Body of pancreas (tissue), 4 donors: ENCODE results near the gene PTPRH. TPM values are rescaled to one million over a fixed set of nuclear protein-coding genes. Genes with fewer than 3 reads are reported as not detected.

Source experiments
- ATAC-seq: fragments of 150-250 bp; one replicate; pipeline ENCODE4 v1.9.1; 2016
- DNase-seq, 4 donors: peaks; one replicate each; pipeline ENCODE4 v3.0.0-alpha.2; 2019
- H3K27ac ChIP-seq, 4 donors: fragments of 200-600 bp; sonication (generic); 1 replicate in 3 of 4; 2 replicates in 1 of 4; pipeline versions ENCODE4 v1.5.1 to v1.6.1; 2016 to 2019; ENCODE audit warnings: mild to moderate bottlenecking in 1 of 4, mixed read lengths in 1 of 4, moderate library complexity in 1 of 4
- H3K27me3 ChIP-seq, 2 donors: fragments of 200-600 bp; sonication (generic); one replicate each; pipeline ENCODE4 v1.6.0; 2016; ENCODE audit warnings: mild to moderate bottlenecking in 1 of 2
- H3K36me3 ChIP-seq, 2 donors: fragments of 200-600 bp; sonication (generic); replicated peaks in 1 of 2; 2 replicates each; pipeline ENCODE4 v1.5.1; 2016; ENCODE audit warnings: low read depth in 2 of 2; ENCODE audit not compliant: insufficient read depth in 1 of 2
- H3K4me1 ChIP-seq: fragments of 200-600 bp; sonication (generic); one replicate; pipeline ENCODE4 v1.6.0; 2016
- H3K4me3 ChIP-seq, 2 donors: fragments of 200-600 bp; sonication (generic); 1 replicate in 1 of 2; 2 replicates in 1 of 2; pipeline ENCODE4 v1.5.1; 2016 to 2019
- H3K9me3 ChIP-seq, 3 donors: fragments of 200-600 bp; sonication (generic); 1 replicate in 2 of 3; 2 replicates in 1 of 3; pipeline ENCODE4 v1.5.1; 2016
- CTCF ChIP-seq, 7 experiments: fragments of 450-650 bp in 4 of 7; fragments of 200-600 bp in 3 of 7; sonication (generic) in 3 of 7; IDR thresholded peaks; one replicate each; pipeline ENCODE4 v1.5.1; 2016 to 2019; ENCODE audit warnings: antibody characterized with exemption in 7 of 7
- POLR2A ChIP-seq, 3 donors: fragments of 450-650 bp; IDR thresholded peaks; one replicate each; pipeline ENCODE4 v1.6.1; 2016; ENCODE audit warnings: antibody characterized with exemption in 3 of 3, mild to moderate bottlenecking in 2 of 3
- WGBS, 2 donors: methylation state at CpG; one replicate each; pipeline ENCODE4 v1.1.5; 2017; 5-methylcytosine and 5-hydroxymethylcytosine counted together
- intact Hi-C: fragments of 100-400 bp; cut with DNase I; formaldehyde crosslinking; loops from one replicate; pipeline ENCODE4 v1.15.1; 2023
- total RNA-seq, 2 donors: library from RNA; depleted of rRNA; stranded (reverse); fragments of >200 nt; gene quantifications; one replicate each; pipeline ENCODE4 v1.1.0, GENCODE V29; 2016

The PTPRH gene
- total RNA-seq, 2 donors from 2014 or later, result 14.8 to 15.8 TPM

- Histone ChIP-seq H3K4me1 (peaks cover 44% of the 10 kb centered on the region), H3K9me3 (no peaks in the 10 kb centered on the region), H3K27ac (no peak overlapping the region), H3K27me3 (no peaks in the 10 kb centered on the region), H3K4me3 (no peak overlapping the region), H3K36me3 (no peaks in the 10 kb centered on the region)
- DNase-seq, result no peak
- ATAC-seq, result no peak
- WGBS, 2 donors, result 49 to 66% methylated on average over 15 to 17 of the region's 17 CpGs
- TF ChIP-seq CTCF (IDR thresholded peaks at IDR 0.05) (no peak), POLR2A (IDR thresholded peaks at IDR 0.05) (no peak)
- intact Hi-C loops, result no loop called here
Measured at GRCh38 chr19:55255618-55256423, 46.5 kb upstream of the PTPRH start.

- ATAC-seq, result no peak
- WGBS, 2 donors, result 55 to 60% methylated on average over 3 to 6 of the region's 6 CpGs
- Histone ChIP-seq H3K4me3 (no peak overlapping the region), H3K36me3 (no peaks in the 10 kb centered on the region), H3K4me1 (peaks cover 40% of the 10 kb centered on the region), H3K27me3 (no peaks in the 10 kb centered on the region), H3K9me3 (no peaks in the 10 kb centered on the region), H3K27ac (peak overlapping the region in 2 of 4 donors; percentile 14 to 55)
- intact Hi-C loops, result no loop called here
- TF ChIP-seq POLR2A (IDR thresholded peaks at IDR 0.05), result no peak
- no peak for TF ChIP-seq CTCF (IDR thresholded peaks at IDR 0.05)
- DNase-seq, result no peak
Measured at GRCh38 chr19:55254625-55254977, 45.3 kb upstream of the PTPRH start.

GRCh38 chr19:55253842-55254624 lies 44.7 kb upstream of the PTPRH start:
- Histone ChIP-seq H3K4me1 (peaks cover 36% of the 10 kb centered on the region), H3K36me3 (no peaks in the 10 kb centered on the region), H3K27me3 (no peaks in the 10 kb centered on the region), H3K27ac (peak overlapping the region in 2 of 4 donors; percentile 14 to 55), H3K4me3 (no peak overlapping the region), H3K9me3 (no peaks in the 10 kb centered on the region)
- peak in 1 of 4 donors; percentile 21 for DNase-seq
- 62 to 73% methylated on average over 22 to 23 of the region's 23 CpGs for WGBS, 2 donors
- no peak for ATAC-seq
- intact Hi-C loops, result no loop called here
- TF ChIP-seq CTCF (IDR thresholded peaks at IDR 0.05), result no peak
- no peak for TF ChIP-seq POLR2A (IDR thresholded peaks at IDR 0.05)

GRCh38 chr19:55252760-55253663 lies 43.7 kb upstream of the PTPRH start:
- intact Hi-C loops, result no loop called here
- no peak for DNase-seq

More at GRCh38 chr19:55252760-55253663, 43.7 kb upstream of the PTPRH start:
- TF ChIP-seq CTCF (IDR thresholded peaks at IDR 0.05) (no peak), POLR2A (IDR thresholded peaks at IDR 0.05) (no peak)
- Histone ChIP-seq H3K4me3 (no peak overlapping the region), H3K9me3 (no peaks in the 10 kb centered on the region), H3K4me1 (peaks cover 36% of the 10 kb centered on the region), H3K27ac (no peak overlapping the region), H3K36me3 (no peaks in the 10 kb centered on the region), H3K27me3 (no peaks in the 10 kb centered on the region)
- no peak for ATAC-seq
- WGBS, 2 donors, result 80 to 92% methylated on average over 16 to 21 of the region's 21 CpGs
